Occipital lobe (tissue), 2 donors: ENCODE results near the gene SLCO1A2. TPM values are rescaled to one million over a fixed set of nuclear protein-coding genes. Genes with fewer than 3 reads are reported as not detected.

Experiments used
- DNase-seq: peaks from one replicate; lab custom pipeline; 2025; lab: John Stamatoyannopoulos, UW
- total RNA-seq: library from RNA; depleted of rRNA; stranded (reverse); fragments of >200 nt; gene quantifications from one replicate; pipeline ENCODE4 v1.2.3, GENCODE V29; 2014

The SLCO1A2 gene
- total RNA-seq, 1 donor from 2014 or later: 8.3 TPM

GRCh38 chr12:21328578-21328977 lies 6.1 kb downstream of the SLCO1A2 start:
- no peak for DNase-seq

DNA sequence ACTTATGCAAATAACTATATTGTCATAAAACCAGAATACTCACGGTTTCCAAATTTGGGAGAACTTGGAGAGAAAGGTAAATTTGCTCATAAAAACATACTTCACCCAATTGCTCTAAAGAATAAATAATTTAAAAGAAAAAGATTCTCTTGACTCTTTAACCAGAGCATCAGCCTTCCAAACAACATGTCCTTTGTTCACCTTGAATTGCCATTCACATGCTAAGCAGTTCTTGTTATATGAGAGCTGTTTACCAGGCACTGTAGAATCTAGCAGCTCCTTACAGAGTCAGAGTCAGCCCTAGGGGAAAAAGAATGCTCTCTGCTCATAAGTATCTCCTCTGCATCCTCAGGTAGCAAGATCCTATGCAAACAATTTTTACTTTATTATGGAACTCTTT lies 10.2 kb downstream of the SLCO1A2 start:
- no peak for DNase-seq

GRCh38 chr12:21323736-21324135 lies 11.0 kb downstream of the SLCO1A2 start:
- no peak for DNase-seq

DNA sequence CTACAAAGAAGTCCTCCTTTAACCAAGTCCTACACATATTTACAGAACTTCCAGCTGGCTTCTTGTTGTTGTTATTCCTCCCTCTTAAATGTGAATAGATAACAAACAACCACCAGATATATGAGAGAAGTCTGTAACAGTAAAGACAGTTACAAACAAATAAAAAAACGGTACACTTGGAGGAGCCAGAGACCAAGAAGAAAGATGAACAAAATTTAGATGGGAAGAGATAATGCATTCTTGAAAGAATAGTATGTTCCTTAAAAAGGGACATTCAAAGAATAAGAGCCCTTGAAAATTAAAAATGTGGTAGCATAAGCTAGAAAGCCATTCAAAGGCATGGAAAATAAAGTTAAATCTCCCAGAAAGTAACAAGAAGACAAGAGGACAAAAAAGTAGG lies 25.9 kb downstream of the SLCO1A2 start:
- no peak for DNase-seq

- no peak for DNase-seq
These were observed 29.1 kb downstream of the SLCO1A2 start for GRCh38 chr12:21305661-21306060.

DNA sequence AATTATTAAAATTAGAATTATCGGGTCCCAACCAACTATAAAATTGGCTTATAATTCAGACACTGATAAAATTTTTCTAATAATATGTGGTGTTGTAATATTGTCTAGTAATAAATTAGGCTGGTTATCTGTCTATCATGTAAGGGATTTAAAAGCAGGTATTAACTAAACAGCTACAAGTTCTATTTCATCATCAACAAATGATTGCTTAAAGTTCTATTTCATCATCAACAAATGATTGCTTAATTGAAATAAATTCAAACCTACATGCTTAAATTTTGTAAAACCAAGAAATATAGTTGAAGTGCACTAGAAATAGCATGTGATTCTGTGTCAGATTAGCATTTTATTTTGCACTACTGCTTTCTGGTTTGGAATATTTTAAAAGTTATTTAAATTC lies 34.1 kb downstream of the SLCO1A2 start:
- no peak for DNase-seq

DNA sequence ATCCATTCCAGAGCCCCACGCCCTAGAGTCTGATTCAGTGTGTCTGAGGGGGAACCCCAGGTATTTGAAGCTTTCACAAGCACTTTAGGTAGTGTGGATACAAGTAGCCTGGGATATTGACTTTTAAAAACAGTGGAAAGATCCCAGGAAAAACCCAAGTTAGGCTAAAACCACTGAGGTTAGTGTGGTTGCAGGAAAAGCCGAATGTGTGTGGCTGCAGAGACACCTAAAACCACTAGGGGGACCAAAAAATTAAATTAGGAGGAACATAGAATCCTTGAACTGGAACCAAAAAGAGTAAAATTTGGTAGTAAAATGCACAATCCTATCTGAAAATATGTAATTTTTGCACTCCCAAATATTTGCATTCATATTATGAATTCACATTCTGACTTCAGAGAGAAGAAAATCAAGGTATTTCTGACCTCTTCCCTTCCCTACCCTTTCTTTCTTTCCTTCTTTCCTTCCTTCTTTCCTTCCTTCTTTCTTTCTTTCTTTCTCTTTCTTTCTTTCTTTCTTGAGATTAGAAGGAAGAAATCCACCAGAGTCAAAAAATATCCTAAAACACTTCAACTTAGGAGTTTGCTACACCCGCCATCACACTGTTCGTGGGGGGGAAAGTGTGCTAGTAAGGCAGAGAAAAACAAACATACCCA lies 37.8 kb downstream of the SLCO1A2 start:
- no peak for DNase-seq

GRCh38 chr12:21296348-21296747 lies 38.4 kb downstream of the SLCO1A2 start:
- DNase-seq: no peak

DNA sequence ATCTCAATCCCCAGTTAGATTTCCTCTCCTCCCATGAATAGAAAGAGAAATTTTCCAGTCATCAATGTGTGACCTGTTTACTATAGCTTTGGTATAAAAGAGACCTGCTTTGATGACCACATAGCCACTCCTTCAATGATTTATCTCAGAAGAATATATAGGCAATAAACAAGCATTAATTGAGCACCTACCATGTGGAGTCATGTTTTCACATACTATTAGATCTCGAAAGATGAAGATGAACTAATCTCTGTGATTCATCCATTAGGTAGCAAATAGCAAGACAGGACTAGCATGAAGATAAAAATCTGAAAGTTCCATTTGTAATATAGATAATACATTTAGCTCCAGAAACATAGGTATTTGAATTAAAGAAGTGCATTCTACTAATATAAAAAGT lies 40.5 kb downstream of the SLCO1A2 start:
- DNase-seq: no peak

GRCh38 chr12:21292111-21292510 lies 42.6 kb downstream of the SLCO1A2 start:
- DNase-seq: no peak

DNA sequence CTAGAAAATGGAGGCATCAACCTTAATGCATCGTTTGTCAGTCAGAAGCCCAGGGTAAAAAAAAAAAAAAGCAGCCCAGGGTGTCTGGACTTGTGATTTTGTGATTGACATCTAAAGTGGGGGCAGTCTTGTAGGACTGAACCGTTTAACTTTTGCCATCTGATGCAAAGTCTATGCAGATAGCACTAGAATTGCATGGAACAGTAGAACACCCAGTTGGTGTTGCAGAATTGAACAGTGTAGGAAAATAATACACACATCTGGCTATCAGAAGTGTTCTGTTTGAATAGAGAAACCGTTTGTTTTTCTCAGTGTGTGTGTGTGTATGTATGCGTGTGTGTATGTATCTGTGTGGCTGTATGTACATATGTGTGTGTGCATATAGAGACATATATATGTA lies 45.0 kb downstream of the SLCO1A2 start:
- no peak for DNase-seq

- no peak for DNase-seq
These were observed 57.9 kb downstream of the SLCO1A2 start for GRCh38 chr12:21276826-21277225.

- no peak for DNase-seq
These were observed 68.8 kb downstream of the SLCO1A2 start for GRCh38 chr12:21265932-21266331.

GRCh38 chr12:21264232-21264631 lies 70.5 kb downstream of the SLCO1A2 start:
- no peak for DNase-seq

GRCh38 chr12:21257172-21257571 lies 77.5 kb downstream of the SLCO1A2 start:
- DNase-seq: no peak

DNA sequence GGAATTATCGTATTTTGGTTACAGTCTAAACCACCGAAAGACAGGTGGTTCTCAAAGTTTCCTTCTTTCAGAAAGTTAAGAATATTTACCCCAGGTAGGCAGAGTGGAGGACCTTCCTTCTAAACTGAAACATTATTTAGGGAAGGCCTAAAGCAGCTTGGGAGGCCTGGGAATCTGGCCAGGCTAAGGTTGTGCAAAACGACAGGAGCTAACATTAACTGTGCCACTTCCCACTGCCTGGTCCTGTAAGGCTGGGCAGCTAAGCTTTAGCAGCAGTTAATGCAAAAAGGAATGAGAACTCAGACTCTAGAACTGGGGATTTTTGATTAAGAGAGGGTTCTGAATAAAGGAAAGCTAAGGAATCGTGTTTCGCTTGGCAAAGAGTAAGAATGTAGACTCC lies 82.6 kb downstream of the SLCO1A2 start:
- DNase-seq: no peak

DNA sequence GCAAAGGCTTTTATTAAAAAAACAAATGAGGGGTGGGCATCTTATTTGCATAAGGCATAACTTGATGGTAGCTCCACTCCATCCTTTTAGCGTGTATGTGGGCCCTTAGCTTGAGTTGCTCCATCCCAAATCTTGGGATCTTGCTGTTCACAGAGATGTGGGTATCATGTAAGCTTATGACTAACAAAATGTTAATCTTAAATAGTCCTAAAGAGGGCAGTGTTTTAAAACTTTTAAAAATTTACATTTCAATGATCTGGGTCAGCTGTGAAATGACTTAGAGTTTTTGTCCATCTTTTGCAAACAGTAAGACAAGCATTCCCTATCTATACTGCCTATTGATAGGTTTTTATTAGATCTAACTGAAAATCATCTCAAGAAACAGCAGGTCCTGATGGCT lies 86.0 kb downstream of the SLCO1A2 start:
- no peak for DNase-seq

GRCh38 chr12:21239866-21240265 lies 94.9 kb downstream of the SLCO1A2 start:
- DNase-seq: no peak

GRCh38 chr12:21234395-21234794 lies 100.3 kb downstream of the SLCO1A2 start:
- DNase-seq: no peak

GRCh38 chr12:21223930-21224329 lies 110.8 kb downstream of the SLCO1A2 start:
- no peak for DNase-seq

DNA sequence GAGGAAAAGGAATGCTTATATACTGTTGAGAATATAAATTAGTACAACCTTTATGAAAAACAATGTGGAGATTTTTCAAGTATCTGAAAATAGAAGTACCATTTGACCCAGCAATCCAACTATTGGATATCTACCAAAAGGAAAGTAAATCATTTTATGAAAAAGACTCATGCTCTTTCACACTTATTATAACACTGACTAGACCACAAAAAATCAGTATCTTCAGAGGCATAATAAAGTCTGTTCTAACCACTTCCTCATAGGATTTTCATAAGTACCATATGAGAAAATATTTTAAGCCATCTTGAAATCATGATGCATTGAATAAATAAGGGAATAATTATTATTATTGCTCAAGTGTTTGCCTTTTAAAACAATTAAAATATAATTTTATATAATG lies 112.9 kb downstream of the SLCO1A2 start:
- DNase-seq: no peak

DNA sequence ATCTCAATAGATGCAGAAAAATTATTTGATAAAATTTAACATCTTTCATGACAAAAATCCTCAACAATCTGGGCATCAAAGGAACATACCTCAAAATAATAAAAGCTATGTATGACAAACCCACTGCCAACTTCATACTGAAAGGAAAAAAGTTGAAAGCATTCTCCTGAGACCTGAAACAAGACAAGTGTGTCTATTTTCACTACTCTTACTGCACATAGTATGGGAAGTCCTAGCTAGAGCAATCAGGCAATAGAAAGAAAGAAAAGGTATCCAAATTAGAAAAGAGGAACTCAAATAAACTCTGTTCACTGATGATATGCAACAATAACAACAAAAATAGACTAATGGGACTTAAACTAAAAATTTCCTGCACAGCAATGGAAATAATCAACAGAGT lies 113.6 kb downstream of the SLCO1A2 start:
- no peak for DNase-seq

DNA sequence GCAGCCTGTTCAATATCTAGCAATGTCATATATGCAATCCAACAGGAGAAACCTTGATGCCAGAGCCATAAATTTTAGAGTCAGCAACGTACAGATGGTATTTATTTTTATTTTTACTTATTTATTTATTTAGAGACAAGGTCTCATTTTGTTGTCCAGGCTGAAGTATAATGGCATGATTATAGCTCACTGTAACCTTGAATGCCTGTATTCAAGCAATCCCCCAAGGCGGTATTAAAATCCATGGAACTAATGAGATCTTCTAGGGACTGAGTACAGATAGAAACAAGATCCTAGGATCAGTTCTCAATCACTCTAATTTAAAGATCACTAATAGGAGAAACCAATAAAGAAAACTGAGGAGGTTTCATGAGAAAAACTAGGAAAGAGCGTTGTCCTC lies 114.5 kb downstream of the SLCO1A2 start:
- DNase-seq: no peak

DNA sequence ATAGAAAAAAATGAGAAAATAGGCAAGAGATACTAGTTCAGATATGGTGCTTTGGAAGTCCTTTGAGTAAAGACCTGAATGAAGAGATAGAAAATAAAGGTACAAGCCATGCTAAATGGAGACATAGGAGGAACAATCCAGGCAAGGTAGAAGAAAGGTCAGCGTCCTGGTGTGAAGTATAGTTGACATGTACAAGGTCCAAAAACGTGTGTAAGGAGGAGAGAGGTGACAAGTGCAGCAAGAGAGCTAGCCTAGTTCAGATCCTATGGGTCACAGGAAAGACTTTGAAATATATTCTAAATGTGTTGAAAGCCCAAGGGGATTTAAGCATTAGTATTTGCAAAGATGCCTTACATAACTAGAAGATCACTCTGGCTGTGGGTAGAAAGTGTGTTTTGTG lies 115.5 kb downstream of the SLCO1A2 start:
- no peak for DNase-seq
